ENCODE measurements around the gene HOOK2.

HOOK2 gene

DNA sequence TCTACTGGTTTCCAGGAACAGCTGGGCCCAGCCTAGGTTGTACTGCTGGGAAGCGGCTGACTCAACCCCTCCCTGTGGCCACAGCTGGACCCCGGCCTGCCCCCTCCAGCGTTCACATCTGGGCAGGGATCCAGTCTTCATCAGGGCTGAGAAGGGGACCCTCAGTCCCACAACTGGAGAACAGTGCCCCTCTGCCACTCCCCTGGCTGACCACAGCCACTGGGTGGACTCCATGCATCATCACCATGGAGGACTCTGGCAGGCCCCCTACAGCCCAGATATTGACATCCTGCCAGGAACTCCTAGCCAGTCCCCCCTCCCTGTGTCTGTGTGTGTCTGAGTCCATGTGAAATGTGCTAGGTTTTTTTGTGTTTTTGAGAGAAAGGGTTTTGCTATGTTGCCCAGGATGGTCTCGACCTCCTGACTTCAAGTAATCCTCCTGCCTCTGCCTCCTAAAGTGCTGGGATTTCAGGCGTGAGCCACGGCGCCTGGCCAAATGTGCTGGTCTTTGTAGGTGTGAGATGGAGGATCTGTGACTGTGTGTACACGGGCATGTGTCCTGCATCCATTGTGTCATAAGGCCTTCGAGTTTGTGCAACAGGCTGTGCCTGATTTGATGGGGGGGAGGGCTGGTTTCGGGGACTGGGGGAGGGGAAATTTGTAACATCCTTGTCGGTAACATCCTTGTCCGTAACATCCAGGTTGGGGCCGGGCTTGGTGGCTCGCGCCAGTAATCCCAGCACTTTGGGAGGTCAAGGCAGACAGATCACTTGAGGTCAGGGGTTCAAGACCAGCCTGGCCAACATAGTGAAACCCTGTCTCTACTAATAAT lies 4.0 kb upstream of the HOOK2 start (continued):
- TF ChIP-seq, protein P1, sequence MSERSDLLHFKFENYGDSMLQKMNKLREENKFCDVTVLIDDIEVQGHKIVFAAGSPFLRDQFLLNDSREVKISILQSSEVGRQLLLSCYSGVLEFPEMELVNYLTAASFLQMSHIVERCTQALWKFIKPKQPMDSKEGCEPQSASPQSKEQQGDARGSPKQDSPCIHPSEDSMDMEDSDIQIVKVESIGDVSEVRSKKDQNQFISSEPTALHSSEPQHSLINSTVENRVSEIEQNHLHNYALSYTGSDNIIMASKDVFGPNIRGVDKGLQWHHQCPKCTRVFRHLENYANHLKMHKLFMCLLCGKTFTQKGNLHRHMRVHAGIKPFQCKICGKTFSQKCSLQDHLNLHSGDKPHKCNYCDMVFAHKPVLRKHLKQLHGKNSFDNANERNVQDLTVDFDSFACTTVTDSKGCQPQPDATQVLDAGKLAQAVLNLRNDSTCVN (tag by site-specific recombination; optimal IDR thresholded peaks at IDR 0.05) = no peak
- TF ChIP-seq PRDM1 (tag by site-specific recombination; IDR thresholded peaks at IDR 0.05) = no peak
- TF ChIP-seq ZSCAN23 (tag by site-specific recombination; IDR thresholded peaks at IDR 0.05) = no peak
- TF ChIP-seq ZNF664 (tag by site-specific recombination; IDR thresholded peaks at IDR 0.05) = no peak
- no peak for TF ChIP-seq ZNF221 (tag by site-specific recombination; IDR thresholded peaks at IDR 0.05; ENCODE audit: borderline replicate concordance)
- TF ChIP-seq ZNF223 (tag by site-specific recombination; IDR thresholded peaks at IDR 0.05) = no peak
- no peak for TF ChIP-seq ZNF621 (tag by site-specific recombination; IDR thresholded peaks at IDR 0.05)
- TF ChIP-seq KLF8 (tag by site-specific recombination; IDR thresholded peaks at IDR 0.05) = no peak
- no peak for TF ChIP-seq ZNF114 (tag by site-specific recombination; IDR thresholded peaks at IDR 0.05)
- TF ChIP-seq, protein P2, sequence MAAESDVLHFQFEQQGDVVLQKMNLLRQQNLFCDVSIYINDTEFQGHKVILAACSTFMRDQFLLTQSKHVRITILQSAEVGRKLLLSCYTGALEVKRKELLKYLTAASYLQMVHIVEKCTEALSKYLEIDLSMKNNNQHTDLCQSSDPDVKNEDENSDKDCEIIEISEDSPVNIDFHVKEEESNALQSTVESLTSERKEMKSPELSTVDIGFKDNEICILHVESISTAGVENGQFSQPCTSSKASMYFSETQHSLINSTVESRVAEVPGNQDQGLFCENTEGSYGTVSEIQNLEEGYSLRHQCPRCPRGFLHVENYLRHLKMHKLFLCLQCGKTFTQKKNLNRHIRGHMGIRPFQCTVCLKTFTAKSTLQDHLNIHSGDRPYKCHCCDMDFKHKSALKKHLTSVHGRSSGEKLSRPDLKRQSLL (tag by site-specific recombination; IDR thresholded peaks at IDR 0.05) = no peak
- peak; percentile 65 for TF ChIP-seq GLIS2 (tag by site-specific recombination; IDR thresholded peaks at IDR 0.05)
- TF ChIP-seq ZNF146 (tag by site-specific recombination; IDR thresholded peaks at IDR 0.05) = no peak
- peak; percentile 33 for TF ChIP-seq ZNF341 (tag by site-specific recombination; IDR thresholded peaks at IDR 0.05; ENCODE audit: low read depth)
- no peak for TF ChIP-seq ZSCAN16 (tag by site-specific recombination; IDR thresholded peaks at IDR 0.05)
- no peak for TF ChIP-seq BCL11A (tag by site-specific recombination; IDR thresholded peaks at IDR 0.05; ENCODE audit: low read depth)
- TF ChIP-seq ZNF184 (tag by site-specific recombination; IDR thresholded peaks at IDR 0.05) = no peak
- no peak for TF ChIP-seq ZNF175 (tag by site-specific recombination; IDR thresholded peaks at IDR 0.05)
- TF ChIP-seq ZNF449 (tag by site-specific recombination; IDR thresholded peaks at IDR 0.05) = no peak
- no peak for TF ChIP-seq ZNF423 (tag by site-specific recombination; IDR thresholded peaks at IDR 0.05)
- no peak for TF ChIP-seq ZNF530 (tag by site-specific recombination; IDR thresholded peaks at IDR 0.05; ENCODE audit: low read depth)
- TF ChIP-seq, protein P3, sequence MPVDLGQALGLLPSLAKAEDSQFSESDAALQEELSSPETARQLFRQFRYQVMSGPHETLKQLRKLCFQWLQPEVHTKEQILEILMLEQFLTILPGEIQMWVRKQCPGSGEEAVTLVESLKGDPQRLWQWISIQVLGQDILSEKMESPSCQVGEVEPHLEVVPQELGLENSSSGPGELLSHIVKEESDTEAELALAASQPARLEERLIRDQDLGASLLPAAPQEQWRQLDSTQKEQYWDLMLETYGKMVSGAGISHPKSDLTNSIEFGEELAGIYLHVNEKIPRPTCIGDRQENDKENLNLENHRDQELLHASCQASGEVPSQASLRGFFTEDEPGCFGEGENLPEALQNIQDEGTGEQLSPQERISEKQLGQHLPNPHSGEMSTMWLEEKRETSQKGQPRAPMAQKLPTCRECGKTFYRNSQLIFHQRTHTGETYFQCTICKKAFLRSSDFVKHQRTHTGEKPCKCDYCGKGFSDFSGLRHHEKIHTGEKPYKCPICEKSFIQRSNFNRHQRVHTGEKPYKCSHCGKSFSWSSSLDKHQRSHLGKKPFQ (tag by site-specific recombination; IDR thresholded peaks at IDR 0.05) = no peak
- TF ChIP-seq ZFP3 (tag by site-specific recombination; IDR thresholded peaks at IDR 0.05; ENCODE audit: low read depth) = no peak
- TF ChIP-seq ZNF626 (tag by site-specific recombination; IDR thresholded peaks at IDR 0.05) = no peak
- no peak for TF ChIP-seq ZNF561 (tag by site-specific recombination; IDR thresholded peaks at IDR 0.05; ENCODE audit: borderline replicate concordance)
- TF ChIP-seq REPIN1 (tag by site-specific recombination; IDR thresholded peaks at IDR 0.05; ENCODE audit: low read depth) = no peak
- TF ChIP-seq, protein P4, sequence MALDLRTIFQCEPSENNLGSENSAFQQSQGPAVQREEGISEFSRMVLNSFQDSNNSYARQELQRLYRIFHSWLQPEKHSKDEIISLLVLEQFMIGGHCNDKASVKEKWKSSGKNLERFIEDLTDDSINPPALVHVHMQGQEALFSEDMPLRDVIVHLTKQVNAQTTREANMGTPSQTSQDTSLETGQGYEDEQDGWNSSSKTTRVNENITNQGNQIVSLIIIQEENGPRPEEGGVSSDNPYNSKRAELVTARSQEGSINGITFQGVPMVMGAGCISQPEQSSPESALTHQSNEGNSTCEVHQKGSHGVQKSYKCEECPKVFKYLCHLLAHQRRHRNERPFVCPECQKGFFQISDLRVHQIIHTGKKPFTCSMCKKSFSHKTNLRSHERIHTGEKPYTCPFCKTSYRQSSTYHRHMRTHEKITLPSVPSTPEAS (tag by site-specific recombination; IDR thresholded peaks at IDR 0.05) = no peak
- TF ChIP-seq ZNF624 (tag by site-specific recombination; IDR thresholded peaks at IDR 0.05) = no peak
- TF ChIP-seq ZNF239 (tag by site-specific recombination; IDR thresholded peaks at IDR 0.05) = no peak
- no peak for TF ChIP-seq ZNF350 (tag by site-specific recombination; IDR thresholded peaks at IDR 0.05)
- no peak for TF ChIP-seq ZNF654 (tag by site-specific recombination; IDR thresholded peaks at IDR 0.05; ENCODE audit: low read depth)
- no peak for TF ChIP-seq ZNF174 (tag by site-specific recombination; IDR thresholded peaks at IDR 0.05)
- peak; percentile 75 for TF ChIP-seq CTCF (tag by site-specific recombination; IDR thresholded peaks at IDR 0.05)

Data from HEK293 (cell line).